IMR-90 (cell line): ENCODE data around the gene ESF1.

Source experiments
- BHLHE40 ChIP-seq: fragments of 150-350 bp; IDR thresholded peaks from 2 replicates; pipeline ENCODE4 v1.6.1; 2016; ENCODE audit warnings: mild to moderate bottlenecking, low read depth, low read length
- CEBPB ChIP-seq: IDR thresholded peaks from 2 replicates; pipeline ENCODE4 v1.6.1; 2012; ENCODE audit warnings: low read depth, low read length, improper control_type of control experiment
- MXI1 ChIP-seq: IDR thresholded peaks from 2 replicates; pipeline ENCODE4 v1.6.1; 2012; ENCODE audit warnings: low read depth, mild to moderate bottlenecking, low read length, moderate library complexity, borderline replicate concordance
- POLR2A ChIP-seq: IDR thresholded peaks from 2 replicates; pipeline ENCODE4 v1.6.1; 2012; ENCODE audit warnings: mild to moderate bottlenecking, low read depth, low read length
- RAD21 ChIP-seq: IDR thresholded peaks from 2 replicates; pipeline ENCODE4 v1.6.1; 2012; ENCODE audit warnings: low read length, improper control_type of control experiment
- SMC3 ChIP-seq: fragments of 150-350 bp; IDR thresholded peaks from 2 replicates; pipeline ENCODE4 v1.6.1; 2016; ENCODE audit warnings: low read depth, mild to moderate bottlenecking, antibody characterized with exemption, low read length, moderate library complexity
- TF ChIP-seq, protein P1 (sequence below): conservative IDR thresholded peaks from 2 replicates; pipeline ENCODE4 v1.5.1; 2012; ENCODE audit warnings: mild to moderate bottlenecking, low read depth, low read length, improper control_type of control experiment

DNA sequence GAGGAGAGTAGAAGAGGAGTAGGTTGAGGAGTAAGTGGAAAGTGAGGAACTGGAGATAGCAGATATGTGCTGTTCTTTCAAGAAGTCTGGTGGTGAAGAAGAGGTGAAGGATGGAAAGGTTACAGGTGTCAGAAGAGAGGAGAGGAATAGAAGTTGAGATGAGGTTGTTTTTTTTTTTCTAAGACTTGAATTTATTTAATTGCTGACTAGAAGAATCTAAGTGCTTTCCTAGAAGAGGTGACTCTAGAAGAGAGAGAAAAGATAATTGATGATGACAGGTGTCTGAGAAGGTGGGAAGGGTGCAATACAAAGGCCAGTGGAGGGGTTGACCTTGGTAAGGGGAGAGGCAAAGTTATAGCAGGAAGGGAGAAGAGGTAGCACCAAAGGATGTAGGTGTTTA lies 25.7 kb upstream of the ESF1 start:
- TF ChIP-seq, protein P1, sequence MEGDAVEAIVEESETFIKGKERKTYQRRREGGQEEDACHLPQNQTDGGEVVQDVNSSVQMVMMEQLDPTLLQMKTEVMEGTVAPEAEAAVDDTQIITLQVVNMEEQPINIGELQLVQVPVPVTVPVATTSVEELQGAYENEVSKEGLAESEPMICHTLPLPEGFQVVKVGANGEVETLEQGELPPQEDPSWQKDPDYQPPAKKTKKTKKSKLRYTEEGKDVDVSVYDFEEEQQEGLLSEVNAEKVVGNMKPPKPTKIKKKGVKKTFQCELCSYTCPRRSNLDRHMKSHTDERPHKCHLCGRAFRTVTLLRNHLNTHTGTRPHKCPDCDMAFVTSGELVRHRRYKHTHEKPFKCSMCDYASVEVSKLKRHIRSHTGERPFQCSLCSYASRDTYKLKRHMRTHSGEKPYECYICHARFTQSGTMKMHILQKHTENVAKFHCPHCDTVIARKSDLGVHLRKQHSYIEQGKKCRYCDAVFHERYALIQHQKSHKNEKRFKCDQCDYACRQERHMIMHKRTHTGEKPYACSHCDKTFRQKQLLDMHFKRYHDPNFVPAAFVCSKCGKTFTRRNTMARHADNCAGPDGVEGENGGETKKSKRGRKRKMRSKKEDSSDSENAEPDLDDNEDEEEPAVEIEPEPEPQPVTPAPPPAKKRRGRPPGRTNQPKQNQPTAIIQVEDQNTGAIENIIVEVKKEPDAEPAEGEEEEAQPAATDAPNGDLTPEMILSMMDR, result no peak
- TF ChIP-seq BHLHE40 (no peak), CEBPB (no peak), MXI1 (no peak), SMC3 (no peak), RAD21 (no peak), POLR2A (no peak)
